Fibroblast of lung (primary cell): Measurements from ENCODE around the gene IL10RB. TPM values are rescaled to one million over a fixed set of nuclear protein-coding genes. Genes with fewer than 3 reads are reported as not detected.
A peak's percentile ranks its signal among the peaks of the same experiment; 100 is the strongest.

ENCODE experiments used
- DNase-seq, 2 donors: peaks; one replicate each; pipeline versions ENCODE4 v3.0.0 to v3.0.0-alpha.2; 2010; ENCODE audit warnings: low read depth in 2 of 2
- H2AFZ ChIP-seq: 2 replicates; pipeline ENCODE4 v1.5.1; 2012; ENCODE audit warnings: low read length, control low read depth, inconsistent platforms
- H3K27ac ChIP-seq: 2 replicates; pipeline ENCODE4 v1.5.1; 2011; ENCODE audit warnings: low read length, control low read depth; ENCODE audit not compliant: insufficient read depth
- H3K27me3 ChIP-seq: 2 replicates; pipeline ENCODE4 v1.5.1; 2011; ENCODE audit warnings: mild to moderate bottlenecking, low read length; ENCODE audit not compliant: control insufficient read depth, insufficient read depth
- H3K36me3 ChIP-seq: 2 replicates; pipeline ENCODE4 v1.5.1; 2011; ENCODE audit warnings: low read length; ENCODE audit not compliant: control insufficient read depth, insufficient read depth
- H3K4me1 ChIP-seq: 2 replicates; pipeline ENCODE4 v1.5.1; 2011; ENCODE audit warnings: low read length; ENCODE audit not compliant: control insufficient read depth, insufficient read depth; ENCODE audit errors: extremely low read depth
- H3K4me2 ChIP-seq: 2 replicates; pipeline ENCODE4 v1.5.1; 2011; ENCODE audit warnings: low read length, control low read depth; ENCODE audit not compliant: insufficient read depth; ENCODE audit errors: extremely low read depth
- H3K4me3 ChIP-seq, 4 experiments: fragments of 200-600 bp in 1 of 4; sonication (generic) in 1 of 4; replicated peaks in 1 of 4; 2 replicates each; pipeline ENCODE4 v1.5.1; 2011 to 2016; ENCODE audit warnings: low read length in 4 of 4, low read depth in 3 of 4, mild to moderate bottlenecking in 3 of 4, control low read depth in 2 of 4, inconsistent platforms in 1 of 4, mixed read lengths in 1 of 4; ENCODE audit not compliant: insufficient read depth in 1 of 4; ENCODE audit errors: control extremely low read depth in 1 of 4
- H3K79me2 ChIP-seq: 2 replicates; pipeline ENCODE4 v1.5.1; 2012; ENCODE audit warnings: mild to moderate bottlenecking, low read length, inconsistent platforms; ENCODE audit not compliant: control insufficient read depth, insufficient read depth
- H3K9ac ChIP-seq: 2 replicates; pipeline ENCODE4 v1.5.1; 2011; ENCODE audit warnings: mild to moderate bottlenecking, low read length, control low read depth; ENCODE audit not compliant: insufficient read depth
- H3K9me3 ChIP-seq: 2 replicates; pipeline ENCODE4 v1.5.1; 2012; ENCODE audit warnings: low read depth, low read length; ENCODE audit not compliant: control insufficient read depth, insufficient read depth
- H4K20me1 ChIP-seq: 2 replicates; pipeline ENCODE4 v1.5.1; 2011; ENCODE audit warnings: low read length; ENCODE audit not compliant: control insufficient read depth, insufficient read depth; ENCODE audit errors: extremely low read depth
- CTCF ChIP-seq, 2 donors: IDR thresholded peaks in 1 of 2; conservative IDR thresholded peaks in 1 of 2; 1 replicate in 1 of 2; 2 replicates in 1 of 2; pipeline ENCODE4 v1.5.1; 2011 to 2012; ENCODE audit warnings: low read length in 2 of 2, control low read depth in 1 of 2, inconsistent platforms in 1 of 2, low read depth in 1 of 2, mild to moderate bottlenecking in 1 of 2
- EZH2 ChIP-seq: IDR thresholded peaks from 2 replicates; pipeline ENCODE4 v1.5.1; 2012; ENCODE audit warnings: low read length, control low read depth, mild to moderate bottlenecking; ENCODE audit errors: missing control alignments
- polyA plus RNA-seq, 2 donors: library from polyadenylated mRNA; depleted of rRNA in 1 of 2; stranded (reverse) in 1 of 2; unstranded in 1 of 2; fragments of >200 nt; gene quantifications; 2 replicates each; pipeline ENCODE4 v1.2.1, GENCODE V29; 2011 to 2012; ENCODE audit warnings: missing spikeins in 1 of 2
- total RNA-seq: library from RNA; depleted of rRNA; stranded (reverse); fragments of >200 nt; gene quantifications from 2 replicates; pipeline ENCODE4 v1.2.1, GENCODE V29; 2014

IL10RB gene
- total and polyA plus RNA-seq, 2 donors (not counting 1 experiment from before 2014, with no cell fraction given): 56.2 to 64.1 TPM

GRCh38 chr21:33324291-33325221 is 58.4 kb downstream of the IL10RB start, which contains the start of gene IFNAR1:
Gene IFNAR1, plus strand, starts transcription at chr21:33324970. Its CDS starts 86 bp downstream, at chr21:33325056.
- peak; percentile 96 to 98 for DNase-seq
- peak within 1 kb of the TSS; percentile 98 for H3K27ac ChIP-seq
- TF ChIP-seq CTCF (conservative IDR thresholded peaks at IDR 0.05 in 1 of 2, IDR thresholded peaks at IDR 0.05 in 1 of 2; ENCODE audit: low read depth in 1 of 2, low read length in 2 of 2): no peak
- TF ChIP-seq EZH2: no peak
- H3K4me1 ChIP-seq: no peaks in the 10 kb centered on the region
- H3K79me2 ChIP-seq: peaks cover 26% of the 10 kb centered on the region
- no peaks in the 10 kb centered on the region for H4K20me1 ChIP-seq
- no peaks in the 10 kb centered on the region for H3K36me3 ChIP-seq
- H3K4me3 ChIP-seq: peak within 1 kb of the TSS; percentile 84 to 99 (median 96)
- H2AFZ ChIP-seq: peak within 1 kb of the TSS; percentile 99
- H3K9ac ChIP-seq: peak within 1 kb of the TSS; percentile 98
- no peaks in the 10 kb centered on the region for H3K9me3 ChIP-seq
- peak within 1 kb of the TSS; percentile 86 for H3K4me2 ChIP-seq
- H3K27me3 ChIP-seq: no peaks in the 10 kb centered on the region

- TF ChIP-seq EZH2 (no peak), CTCF (conservative IDR thresholded peaks at IDR 0.05 in 1 of 2, IDR thresholded peaks at IDR 0.05 in 1 of 2; ENCODE audit: low read depth in 1 of 2, low read length in 2 of 2) (no peak)
- Histone ChIP-seq H2AFZ (peak overlapping the region; percentile 99), H3K36me3 (no peaks in the 10 kb centered on the region), H3K4me1 (no peaks in the 10 kb centered on the region), H3K9me3 (no peaks in the 10 kb centered on the region), H3K27me3 (no peaks in the 10 kb centered on the region), H3K27ac (peak overlapping the region; percentile 98), H3K4me3 (peak overlapping the region; percentile 84 to 99 (median 96)), H3K79me2 (peaks cover 30% of the 10 kb centered on the region), H4K20me1 (no peaks in the 10 kb centered on the region), H3K4me2 (peak overlapping the region; percentile 86), H3K9ac (peak overlapping the region; percentile 98)
- DNase-seq: peak; percentile 58 to 67
Measured at GRCh38 chr21:33325222-33326067, 59.3 kb downstream of the IL10RB start.

- H3K4me1 ChIP-seq: no peaks in the 10 kb centered on the region
- H3K27ac ChIP-seq: no peak overlapping the region
- no peak overlapping the region for H3K4me2 ChIP-seq
- H2AFZ ChIP-seq: no peak overlapping the region
- no peak overlapping the region for H3K4me3 ChIP-seq
- H3K36me3 ChIP-seq: no peaks in the 10 kb centered on the region
- H4K20me1 ChIP-seq: no peaks in the 10 kb centered on the region
- H3K79me2 ChIP-seq: peaks cover 39% of the 10 kb centered on the region
- TF ChIP-seq CTCF (conservative IDR thresholded peaks at IDR 0.05 in 1 of 2, IDR thresholded peaks at IDR 0.05 in 1 of 2; ENCODE audit: low read depth in 1 of 2, low read length in 2 of 2) (no peak), EZH2 (no peak)
- no peak for DNase-seq
- no peaks in the 10 kb centered on the region for H3K9me3 ChIP-seq
- H3K9ac ChIP-seq: no peak overlapping the region
- no peaks in the 10 kb centered on the region for H3K27me3 ChIP-seq
Measured at GRCh38 chr21:33327326-33327725, 61.2 kb downstream of the IL10RB start.
